HepG2 (cell line): ENCODE data around the gene CTIF. TPM values are rescaled to one million over a fixed set of nuclear protein-coding genes. Genes with fewer than 3 reads are reported as not detected.

Source experiments
- ATAC-seq: fragments of 200-7000 bp; cut with Tn5 transposase; 3 replicates; pipeline ENCODE4 v1.9.1; 2020; ENCODE audit warnings: mild to moderate bottlenecking, moderate library complexity
- BruUV-seq: library from RNA; stranded (reverse); fragments of 400-500 nt; replicated peaks from 2 replicates; lab custom pipeline; 2021; lab: Mats Ljungman, UMichigan
- CTCF ChIA-PET: fragments of 300-600 bp; formaldehyde crosslinking; extraction: SDS; loops from one replicate; lab custom pipeline; 2021; ENCODE audit warnings: low total read pairs, inconsistent platforms, low intra/inter-chr PET ratio; lab: Yijun Ruan, JAX
- POLR2A ChIA-PET: fragments of 350-600 bp; sonication (Branson Sonifier 250); formaldehyde crosslinking; loops from one replicate; lab custom pipeline; 2020; ENCODE audit warnings: antibody characterized with exemption, inconsistent platforms; lab: Yijun Ruan, JAX
- DNase-seq: peaks from one replicate; pipeline ENCODE4 v3.0.0-alpha.2; 2015; ENCODE audit warnings: low spot score
- FAIRE-seq: peaks from 3 replicates; lab custom pipeline; 2011; peaks lifted over from hg19 to GRCh38; lab: Jason Lieb, UNC
- H2AFZ ChIP-seq: one replicate; pipeline ENCODE4 v1.6.1; 2011; ENCODE audit warnings: low read length, inconsistent platforms
- H3K27ac ChIP-seq: fragments of 300-600 bp; 3 replicates; pipeline ENCODE4 v1.8.0; 2011; ENCODE audit warnings: mixed run types, mild to moderate bottlenecking, mixed read lengths, low read length, inconsistent platforms; ENCODE audit not compliant: insufficient read depth; ENCODE audit errors: extremely low read length
- H3K27me3 ChIP-seq, 2 experiments: fragments of 200-600 bp in 1 of 2; 2 replicates in 1 of 2; 3 replicates in 1 of 2; pipeline versions ENCODE4 v1.6.0 to v1.8.0; 2011; ENCODE audit warnings: low read length in 2 of 2, mild to moderate bottlenecking in 2 of 2, moderate library complexity in 2 of 2, inconsistent platforms in 1 of 2; ENCODE audit not compliant: insufficient read depth in 2 of 2, control insufficient read depth in 1 of 2
- H3K36me3 ChIP-seq, 2 experiments: fragments of 200-600 bp in 1 of 2; replicated peaks in 1 of 2; 2 replicates in 1 of 2; 3 replicates in 1 of 2; pipeline versions ENCODE4 v1.5.1 to v1.8.0; 2011; ENCODE audit warnings: low read length in 2 of 2, inconsistent platforms in 1 of 2; ENCODE audit not compliant: insufficient read depth in 2 of 2, control insufficient read depth in 1 of 2
- H3K4me1 ChIP-seq: 2 replicates; pipeline ENCODE4 v1.5.1; 2012; ENCODE audit warnings: low read length, inconsistent platforms; ENCODE audit not compliant: insufficient read depth
- H3K4me2 ChIP-seq: 2 replicates; pipeline ENCODE4 v1.6.0; 2011; ENCODE audit warnings: low read depth, low read length, inconsistent platforms
- H3K4me3 ChIP-seq, 3 experiments: fragments of 200-600 bp in 1 of 3; sonication (generic), shearing (Covaris generic) in 1 of 3; replicated peaks in 1 of 3; 2 replicates each; pipeline ENCODE4 v1.5.1; 2011 to 2016; ENCODE audit warnings: low read length in 3 of 3, inconsistent platforms in 2 of 3, low read depth in 2 of 3, mild to moderate bottlenecking in 2 of 3, control low read depth in 1 of 3, mixed read lengths in 1 of 3; ENCODE audit not compliant: insufficient read depth in 1 of 3
- H3K79me2 ChIP-seq: one replicate; pipeline ENCODE4 v1.6.1; 2011; ENCODE audit warnings: low read length, inconsistent platforms; ENCODE audit not compliant: insufficient read depth
- H3K9ac ChIP-seq: 2 replicates; pipeline ENCODE4 v1.6.0; 2011; ENCODE audit warnings: mild to moderate bottlenecking, low read depth, low read length, inconsistent platforms; ENCODE audit not compliant: insufficient read depth
- H3K9me3 ChIP-seq: 2 replicates; pipeline ENCODE4 v1.5.1; 2012; ENCODE audit warnings: mild to moderate bottlenecking, low read length
- H4K20me1 ChIP-seq: 2 replicates; pipeline ENCODE4 v1.6.0; 2011; ENCODE audit warnings: inconsistent platforms, mild to moderate bottlenecking, low read length, moderate library complexity; ENCODE audit not compliant: insufficient read depth
- ELF3 ChIP-seq: IDR thresholded peaks from 2 replicates; pipeline ENCODE4 v1.6.1; 2016; ENCODE audit warnings: missing genetic modification reagents, missing compliant biosample characterization
- FOXK2 ChIP-seq: fragments of 450-650 bp; IDR thresholded peaks from 2 replicates; pipeline ENCODE4 v1.6.1; 2016
- FOXP4 ChIP-seq: sonication (generic); formaldehyde crosslinking; IDR thresholded peaks from 2 replicates; pipeline ENCODE4 v1.4.0; 2020; ENCODE audit warnings: missing genetic modification reagents
- MEIS2 ChIP-seq: sonication (generic); formaldehyde crosslinking; IDR thresholded peaks from 2 replicates; pipeline ENCODE4 v1.9.0; 2021; ENCODE audit warnings: mild to moderate bottlenecking, missing genetic modification reagents
- TFDP1 ChIP-seq: IDR thresholded peaks from 2 replicates; pipeline ENCODE4 v1.6.1; 2016; ENCODE audit warnings: missing compliant biosample characterization, missing genetic modification reagents, borderline replicate concordance
- TRIM24 ChIP-seq: sonication (generic); formaldehyde crosslinking; IDR thresholded peaks from 2 replicates; pipeline ENCODE4 v1.8.0; 2022; ENCODE audit warnings: mild to moderate bottlenecking, missing genetic modification reagents
- ZFY ChIP-seq: sonication (generic); formaldehyde crosslinking; IDR thresholded peaks from 2 replicates; pipeline ENCODE4 v1.4.0; 2020; ENCODE audit warnings: missing genetic modification reagents
- ZNF749 ChIP-seq: sonication (generic); formaldehyde crosslinking; IDR thresholded peaks from 2 replicates; pipeline ENCODE4 v1.8.0; 2022; ENCODE audit warnings: mild to moderate bottlenecking, missing genetic modification reagents, moderate library complexity, borderline replicate concordance
- WGBS: methylation state at CpG from one replicate; pipeline ENCODE4 v1.1.6; 2017; ENCODE audit warnings: low lambda C conversion rate; 5-methylcytosine and 5-hydroxymethylcytosine counted together
- in situ Hi-C: cut with HindIII; loops from 2 replicates; pipeline ENCODE4 v1.10.0; 2017; ENCODE audit warnings: low pct_unique_long_range_greater_than_20kb; ENCODE audit not compliant: extremely low pct_ligation_motif_present
- intact Hi-C: fragments of 100-400 bp; cut with micrococcal nuclease; formaldehyde crosslinking; loops from one replicate; pipeline ENCODE4 v1.10.0; 2022; ENCODE audit not compliant: unreplicated experiment
- polyA plus RNA-seq, 8 experiments: library from polyadenylated mRNA; depleted of rRNA in 3 of 8; stranded (reverse) in 7 of 8; unstranded in 1 of 8; fragments of >200 nt; fragmentation: Illumina TruSeq in 4 of 8; extraction: Trizol in 4 of 8; gene quantifications; 2 replicates each; pipeline versions ENCODE4 v1.2.1 to v1.2.3, GENCODE V29; 2011 to 2016; ENCODE audit warnings: low read depth in 4 of 8, missing spikeins in 1 of 8, mixed read lengths in 1 of 8; ENCODE audit not compliant: insufficient read depth in 1 of 8
- total RNA-seq, 5 experiments: library from RNA; depleted of rRNA; stranded (reverse); fragments of >200 nt; fragmentation: Illumina TruSeq; extraction: Trizol; gene quantifications; 2 replicates each; pipeline ENCODE4 v1.2.3, GENCODE V29; 2016; ENCODE audit warnings: low read depth in 1 of 5
- TF ChIP-seq, protein P1 (sequence below): IDR thresholded peaks from 2 replicates; pipeline ENCODE4 v1.6.1; 2016; ENCODE audit warnings: missing compliant biosample characterization, missing genetic modification reagents, borderline replicate concordance
- TF ChIP-seq, protein P2 (sequence below): sonication (generic); formaldehyde crosslinking; IDR thresholded peaks from 2 replicates; pipeline ENCODE4 v1.8.0; 2022; ENCODE audit warnings: missing genetic modification reagents, mild to moderate bottlenecking, inconsistent platforms, borderline replicate concordance

CTIF gene
- total and polyA plus RNA-seq, 2 of the 13 experiments (the other 11 are each of a cell fraction or from before 2014, with no cell fraction given): 18.2 to 28.0 TPM

DNA sequence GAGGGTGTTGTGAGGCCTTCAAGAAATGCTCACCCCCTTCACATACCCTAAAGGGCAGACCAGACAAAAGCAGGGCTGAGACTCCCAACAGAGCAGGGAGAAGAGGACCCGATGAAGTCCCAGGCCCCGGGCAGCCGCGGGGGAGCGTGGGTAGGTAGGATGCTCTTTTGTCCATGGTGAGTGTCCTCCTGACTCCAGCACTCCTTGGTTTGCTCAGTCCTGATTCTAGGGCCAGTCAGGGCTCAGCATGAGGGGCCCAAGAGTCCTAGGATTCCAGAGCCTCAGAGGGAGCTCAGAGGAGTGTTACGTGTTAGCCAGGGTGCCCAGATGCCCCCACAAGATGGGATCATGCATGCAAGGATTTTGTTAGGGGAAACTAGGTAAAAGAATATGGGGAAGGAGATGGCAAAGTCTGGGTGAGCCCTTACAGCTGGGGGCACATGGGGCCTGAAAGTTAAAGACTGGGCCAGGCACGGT, 347.1 kb downstream of the CTIF start (continued):
- TF ChIP-seq FOXP4 (CRISPR knock-in tag) (no peak), ELF3 (CRISPR knock-in tag) (no peak), FOXK2 (no peak), TRIM24 (CRISPR knock-in tag) (no peak), MEIS2 (no peak)
- TF ChIP-seq, protein P1, sequence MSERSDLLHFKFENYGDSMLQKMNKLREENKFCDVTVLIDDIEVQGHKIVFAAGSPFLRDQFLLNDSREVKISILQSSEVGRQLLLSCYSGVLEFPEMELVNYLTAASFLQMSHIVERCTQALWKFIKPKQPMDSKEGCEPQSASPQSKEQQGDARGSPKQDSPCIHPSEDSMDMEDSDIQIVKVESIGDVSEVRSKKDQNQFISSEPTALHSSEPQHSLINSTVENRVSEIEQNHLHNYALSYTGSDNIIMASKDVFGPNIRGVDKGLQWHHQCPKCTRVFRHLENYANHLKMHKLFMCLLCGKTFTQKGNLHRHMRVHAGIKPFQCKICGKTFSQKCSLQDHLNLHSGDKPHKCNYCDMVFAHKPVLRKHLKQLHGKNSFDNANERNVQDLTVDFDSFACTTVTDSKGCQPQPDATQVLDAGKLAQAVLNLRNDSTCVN (CRISPR knock-in tag): no peak
- TF ChIP-seq, protein P2, sequence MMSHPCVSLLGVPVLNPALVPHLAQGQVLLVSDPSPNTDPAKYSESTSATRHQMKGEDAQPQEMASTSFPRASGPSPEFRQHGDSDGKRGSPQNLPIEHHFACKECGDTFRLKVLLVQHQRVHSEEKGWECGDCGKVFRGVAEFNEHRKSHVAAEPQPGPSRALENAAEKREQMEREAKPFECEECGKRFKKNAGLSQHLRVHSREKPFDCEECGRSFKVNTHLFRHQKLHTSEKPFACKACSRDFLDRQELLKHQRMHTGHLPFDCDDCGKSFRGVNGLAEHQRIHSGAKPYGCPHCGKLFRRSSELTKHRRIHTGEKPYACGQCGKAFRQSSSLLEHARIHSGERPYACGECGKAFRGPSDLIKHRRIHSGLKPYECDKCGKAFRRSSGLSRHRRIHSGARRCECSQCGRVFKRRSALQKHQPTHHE (CRISPR knock-in tag): no peak
- TF ChIP-seq, all 625 proteins: peak for 0

- H3K4me1 ChIP-seq: peaks cover 44% of the 10 kb centered on the region
- H4K20me1 ChIP-seq: no peaks in the 10 kb centered on the region
- 79% methylated on average over 7 of the region's 8 CpGs for WGBS
- H3K9me3 ChIP-seq: no peaks in the 10 kb centered on the region
- H3K4me3 ChIP-seq: no peak overlapping the region
- in situ Hi-C loops: no loop called here
- H3K36me3 ChIP-seq: no peaks in the 10 kb centered on the region
- no peak for TF ChIP-seq ZFY (CRISPR knock-in tag)
- TF ChIP-seq ZNF749 (CRISPR knock-in tag): no peak
- no peak for TF ChIP-seq TFDP1 (CRISPR knock-in tag)
- BruUV-seq: no TSS peak
- no peak overlapping the region for H3K4me2 ChIP-seq
- DNase-seq (no peak), ATAC-seq (no peak), FAIRE-seq (no peak)
- H2AFZ ChIP-seq: no peak overlapping the region
- no peaks in the 10 kb centered on the region for H3K79me2 ChIP-seq
- no peak overlapping the region for H3K9ac ChIP-seq
- no peak overlapping the region for H3K27ac ChIP-seq
- CTCF ChIA-PET: no interaction called here
- POLR2A ChIA-PET: no interaction called here
- intact Hi-C loops: no loop called here
- no peaks in the 10 kb centered on the region; a peak in 2 of 5 replicates for H3K27me3 ChIP-seq
Observed at GRCh38 chr18:48886520-48887293, 347.9 kb downstream of the CTIF start.
